Stimulated activated naive CD8-positive, alpha-beta T cell treated with anti-CD3 and anti-CD28 coated beads, Interleukin-15, amount 100 ng/mL, for 72 hours (primary cell): ENCODE measurements around the gene ARG1.
A peak's percentile ranks its signal among the peaks of the same experiment; 100 is the strongest.

Experiments used
- ATAC-seq: fragments of 150-1000 bp; cut with Tn5 transposase; 2 replicates; pipeline ENCODE4 v1.10.0; 2021; ENCODE audit warnings: mild to moderate bottlenecking, moderate library complexity
- DNase-seq, 2 donors: peaks; one replicate each; pipeline ENCODE4 v3.0.0; 2021 to 2022
- H3K27ac Mint-ChIP-seq, 2 donors: one replicate each; pipeline ENCODE4 v1.8.0; 2022; ENCODE audit warnings: mild to moderate bottlenecking in 2 of 2, mixed read lengths in 2 of 2, moderate library complexity in 2 of 2
- H3K27me3 Mint-ChIP-seq: one replicate; pipeline ENCODE4 v1.8.0; 2022; ENCODE audit warnings: mixed read lengths
- H3K4me1 Mint-ChIP-seq: one replicate; pipeline ENCODE4 v1.8.0; 2022; ENCODE audit warnings: mild to moderate bottlenecking, mixed read lengths
- H3K4me3 Mint-ChIP-seq, 2 donors: one replicate each; pipeline ENCODE4 v1.8.0; 2022; ENCODE audit warnings: mild to moderate bottlenecking in 2 of 2, mixed read lengths in 2 of 2, moderate library complexity in 1 of 2
- H3K9me3 Mint-ChIP-seq, 2 donors: one replicate each; pipeline ENCODE4 v1.8.0; 2022; ENCODE audit warnings: mixed read lengths in 2 of 2

The ARG1 gene

GRCh38 chr6:131615275-131615674 lies 42.2 kb downstream of the ARG1 start:
- no peak overlapping the region for H3K4me3 Mint-ChIP-seq

GRCh38 chr6:131627724-131628682 lies 55.0 kb downstream of the ARG1 start, which contains the start of gene MED23:
Gene MED23, minus strand, starts transcription at chr6:131628242. Its CDS starts 193 bp downstream, at chr6:131628049.
- no peaks in the 10 kb centered on the region for H3K9me3 Mint-ChIP-seq
- peak within 1 kb of the TSS; percentile 97 to 100 for H3K4me3 Mint-ChIP-seq
- peak within 1 kb of the TSS; percentile 98 for H3K27ac Mint-ChIP-seq
- no peaks in the 10 kb centered on the region for H3K27me3 Mint-ChIP-seq
- peak; percentile 96 to 97 for DNase-seq
- peak; percentile 94 for ATAC-seq
- H3K4me1 Mint-ChIP-seq = peaks cover 17% of the 10 kb centered on the region

More at GRCh38 chr6:131615275-131615674, 42.2 kb downstream of the ARG1 start:
- Mint-ChIP-seq H3K4me1 (no peaks in the 10 kb centered on the region), H3K27me3 (no peaks in the 10 kb centered on the region), H3K27ac (no peak overlapping the region), H3K9me3 (no peaks in the 10 kb centered on the region)
- no peak for DNase-seq
- no peak for ATAC-seq

GRCh38 chr6:131628726-131629125 lies 55.7 kb downstream of the ARG1 start:
- peak overlapping the region; percentile 97 to 100 for H3K4me3 Mint-ChIP-seq
- peaks cover 17% of the 10 kb centered on the region for H3K4me1 Mint-ChIP-seq
- H3K9me3 Mint-ChIP-seq = no peaks in the 10 kb centered on the region
- H3K27ac Mint-ChIP-seq = no peak overlapping the region
- no peak for ATAC-seq
- no peak for DNase-seq
- no peaks in the 10 kb centered on the region for H3K27me3 Mint-ChIP-seq

GRCh38 chr6:131629651-131630050 lies 56.6 kb downstream of the ARG1 start:
- ATAC-seq = peak; percentile 44
- Mint-ChIP-seq H3K4me3 (peak overlapping the region in 1 of 2 donors; percentile 97), H3K9me3 (no peaks in the 10 kb centered on the region), H3K27ac (peak overlapping the region in 1 of 2 donors; percentile 63), H3K27me3 (no peaks in the 10 kb centered on the region), H3K4me1 (peaks cover 17% of the 10 kb centered on the region)
- DNase-seq = peak in 1 of 2 donors; percentile 22

- ATAC-seq (no peak), DNase-seq (no peak)
- Mint-ChIP-seq H3K9me3 (no peaks in the 10 kb centered on the region), H3K27ac (peak overlapping the region in 1 of 2 donors; percentile 3), H3K4me1 (peaks cover 17% of the 10 kb centered on the region), H3K27me3 (no peaks in the 10 kb centered on the region), H3K4me3 (no peak overlapping the region)
Observed at GRCh38 chr6:131631625-131632289, 58.7 kb downstream of the ARG1 start.
